Nephron (organoid): Measurements from ENCODE around the gene TMEM43.
"Not testable (repeated sequence)": the region's sequence is repeated elsewhere in the genome, so short reads cannot be mapped to it uniquely, and the experiment has no call there.

ENCODE experiments used
- H3K27ac Mint-ChIP-seq, 3 experiments: 2 replicates each; pipeline ENCODE4 v1.8.0; 2020; ENCODE audit warnings: mixed read lengths in 3 of 3, mild to moderate bottlenecking in 2 of 3, moderate library complexity in 1 of 3
- H3K27me3 Mint-ChIP-seq: 2 replicates; pipeline ENCODE4 v1.8.0; 2021; ENCODE audit warnings: low read depth, mild to moderate bottlenecking, moderate library complexity, mixed read lengths
- H3K36me3 Mint-ChIP-seq: 2 replicates; pipeline ENCODE4 v1.8.0; 2020; ENCODE audit warnings: low read depth, mixed read lengths
- H3K4me1 Mint-ChIP-seq: 2 replicates; pipeline ENCODE4 v1.8.0; 2020; ENCODE audit warnings: mixed read lengths
- H3K4me3 Mint-ChIP-seq, 3 experiments: 2 replicates each; pipeline ENCODE4 v1.8.0; 2020; ENCODE audit warnings: mild to moderate bottlenecking in 3 of 3, mixed read lengths in 3 of 3, moderate library complexity in 2 of 3
- H3K9me3 Mint-ChIP-seq: 2 replicates; pipeline ENCODE4 v1.8.0; 2020; ENCODE audit warnings: mixed read lengths
- CTCF ChIP-seq, 3 experiments: fragments of 200-600 bp; sonication (generic); IDR thresholded peaks; one replicate each; pipeline ENCODE4 v1.5.0; 2021; ENCODE audit warnings: antibody characterized with exemption in 3 of 3; ENCODE audit not compliant: unreplicated experiment in 3 of 3

Gene TMEM43

DNA sequence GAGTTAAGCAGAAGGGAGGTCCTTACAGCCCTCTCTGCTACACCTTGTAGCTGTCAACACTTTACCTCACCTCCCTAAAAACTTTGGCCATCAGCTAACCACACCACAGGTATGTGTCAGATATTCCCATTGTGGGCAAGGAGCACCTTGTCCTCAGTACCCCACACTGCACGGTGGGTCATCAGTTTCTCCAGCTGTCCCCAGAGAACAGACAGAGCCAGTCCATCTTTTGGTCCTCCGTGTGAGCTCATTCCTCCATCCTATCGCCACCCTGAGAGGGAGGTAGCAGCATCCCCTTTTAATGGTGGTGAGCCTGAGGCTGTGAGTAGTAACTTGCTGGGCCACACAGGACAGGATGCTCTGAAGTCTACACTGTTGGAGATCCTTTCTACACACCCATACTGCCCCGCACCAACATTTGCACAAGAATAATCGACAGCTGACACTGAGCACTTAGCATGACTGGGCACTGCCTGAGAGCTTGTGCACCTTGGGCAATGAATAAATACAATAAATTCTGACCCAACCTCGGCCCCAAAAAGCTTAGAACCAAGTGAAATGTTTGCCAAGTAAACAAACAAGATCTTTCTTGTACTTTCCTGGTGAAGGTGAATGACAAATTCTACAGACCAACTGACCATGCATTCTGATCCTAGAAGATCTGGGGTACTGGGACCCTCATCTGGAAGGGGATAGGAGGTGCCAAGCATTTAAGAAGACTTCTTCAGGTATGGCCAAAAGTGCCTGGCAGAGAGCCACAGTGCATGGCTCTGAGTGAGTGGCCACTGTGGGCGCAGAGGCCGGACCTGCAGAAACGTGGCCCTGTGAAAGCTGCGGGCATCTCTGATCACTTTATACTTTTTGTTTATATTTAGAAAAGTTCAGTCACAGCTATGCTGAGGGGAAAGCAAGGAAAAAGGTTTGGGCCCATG is 7.1 kb upstream of the TMEM43 start:
- Mint-ChIP-seq H3K9me3 (no peaks in the 10 kb centered on the region), H3K4me3 (no peak overlapping the region), H3K27me3 (no peaks in the 10 kb centered on the region), H3K36me3 (peaks cover 27% of the 10 kb centered on the region), H3K4me1 (peaks cover 19% of the 10 kb centered on the region), H3K27ac (peak overlapping the region in 1 of 3 experiments; percentile 9)
- no peak for TF ChIP-seq CTCF (IDR thresholded peaks at IDR 0.05; ENCODE audit: unreplicated experiment in 3 of 3)

DNA sequence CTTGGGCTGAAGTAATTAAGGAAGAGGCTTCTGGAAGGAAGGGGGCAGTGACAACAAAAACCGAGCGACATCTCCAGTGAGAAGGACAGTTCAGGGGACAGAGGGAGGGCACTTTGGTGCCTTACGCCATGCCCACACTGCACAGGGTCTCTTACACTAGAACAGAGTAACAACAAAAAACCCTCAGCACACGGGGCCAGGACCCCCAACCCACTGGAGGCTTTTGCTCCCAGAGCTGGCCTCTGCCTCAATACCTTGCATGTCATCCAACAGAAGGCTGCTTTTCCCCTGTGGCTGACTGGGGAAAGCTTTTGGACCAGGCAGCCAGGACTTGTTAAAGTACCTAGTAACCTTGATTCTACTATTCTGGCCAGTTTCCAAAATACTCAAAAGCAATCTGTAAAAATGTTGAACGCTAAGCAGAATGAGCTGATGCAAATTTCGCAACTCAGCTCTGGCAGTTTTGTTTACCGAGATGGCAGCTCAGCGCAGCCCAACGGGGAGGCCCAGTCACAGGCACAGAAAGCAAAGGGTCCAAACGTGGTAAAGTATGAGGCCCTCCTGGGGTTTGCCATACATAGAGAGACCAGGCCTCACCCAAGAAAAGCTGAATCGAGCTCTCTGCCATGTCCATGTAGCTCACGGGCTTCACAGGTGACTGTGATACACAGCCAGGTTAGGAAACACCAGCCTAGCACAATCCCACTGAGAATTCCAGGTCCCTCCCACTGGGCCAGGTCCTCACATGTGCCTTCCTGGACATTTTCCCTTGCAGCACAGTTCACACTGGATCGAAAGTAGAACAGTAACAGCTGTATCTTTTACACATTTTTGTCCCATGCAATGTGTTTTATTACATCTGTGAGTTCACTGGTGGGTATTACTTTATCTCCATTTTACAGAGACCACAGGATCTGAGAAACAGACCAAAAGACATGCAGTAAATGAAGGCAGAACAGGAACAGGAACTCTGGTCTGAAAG is 6.2 kb upstream of the TMEM43 start:
- peaks cover 27% of the 10 kb centered on the region for H3K4me1 Mint-ChIP-seq
- no peaks in the 10 kb centered on the region for H3K9me3 Mint-ChIP-seq
- peaks cover 23% of the 10 kb centered on the region for H3K36me3 Mint-ChIP-seq
- H3K27me3 Mint-ChIP-seq = no peaks in the 10 kb centered on the region
- no peak for TF ChIP-seq CTCF (IDR thresholded peaks at IDR 0.05; ENCODE audit: unreplicated experiment in 3 of 3)
- H3K27ac Mint-ChIP-seq = peak overlapping the region in 1 of 3 experiments; percentile 22
- no peak overlapping the region for H3K4me3 Mint-ChIP-seq

- no peak overlapping the region for H3K4me3 Mint-ChIP-seq
- no peaks in the 10 kb centered on the region for H3K9me3 Mint-ChIP-seq
These were observed 5.2 kb upstream of the TMEM43 start for GRCh38 chr3:14119651-14120050.

DNA sequence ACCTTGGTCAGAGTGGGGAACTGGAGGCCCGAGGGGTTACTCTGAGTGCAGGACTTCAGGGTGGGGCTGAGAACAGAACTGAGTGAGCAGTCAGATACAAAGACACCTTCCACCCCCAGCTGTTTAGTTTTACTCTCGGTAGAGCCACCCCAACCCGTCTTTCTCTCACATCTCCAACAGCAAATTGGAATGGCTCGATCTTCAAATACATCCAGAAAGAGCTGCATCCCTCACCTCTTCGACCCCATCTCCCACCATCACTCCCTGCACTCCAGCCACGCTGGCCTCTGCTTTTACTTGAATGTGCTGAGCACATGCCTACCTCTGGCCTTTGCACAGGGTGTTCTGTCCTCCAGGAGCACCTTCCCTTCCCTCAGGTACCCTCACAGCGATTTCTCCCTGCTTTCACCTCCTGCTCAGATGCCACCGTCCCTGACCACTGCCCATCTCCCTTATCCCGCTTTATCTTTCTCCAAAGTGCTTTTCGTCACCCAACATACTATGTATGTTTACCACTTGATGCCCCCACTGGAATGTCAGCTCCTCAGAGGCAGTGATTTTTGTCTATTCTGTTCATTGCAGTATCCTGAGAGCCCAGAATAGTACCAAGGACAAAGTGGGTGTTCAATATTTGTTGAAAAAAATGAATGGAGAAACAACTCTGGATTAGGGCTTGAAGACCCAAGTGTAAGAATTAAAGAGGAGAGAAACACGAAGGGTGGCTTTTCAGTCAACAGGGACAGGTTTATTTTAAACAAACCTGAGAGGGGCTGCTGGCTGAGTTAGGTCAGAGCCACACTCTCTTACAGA is 4.5 kb upstream of the TMEM43 start:
- Mint-ChIP-seq H3K27ac (no peak overlapping the region), H3K4me1 (peaks cover 31% of the 10 kb centered on the region), H3K36me3 (peaks cover 19% of the 10 kb centered on the region), H3K9me3 (no peaks in the 10 kb centered on the region), H3K27me3 (peaks cover 1% of the 10 kb centered on the region), H3K4me3 (peak overlapping the region in 2 of 3 experiments; percentile 9 to 32)
- no peak for TF ChIP-seq CTCF (IDR thresholded peaks at IDR 0.05; ENCODE audit: unreplicated experiment in 3 of 3)

More at GRCh38 chr3:14119651-14120050, 5.2 kb upstream of the TMEM43 start:
- no peak for TF ChIP-seq CTCF (IDR thresholded peaks at IDR 0.05; ENCODE audit: unreplicated experiment in 3 of 3)
- Mint-ChIP-seq H3K4me1 (peaks cover 31% of the 10 kb centered on the region), H3K27me3 (no peaks in the 10 kb centered on the region), H3K27ac (no peak overlapping the region), H3K36me3 (peaks cover 23% of the 10 kb centered on the region)

GRCh38 chr3:14120921-14121448 is 3.9 kb upstream of the TMEM43 start:
- H3K9me3 Mint-ChIP-seq, H3K27me3 Mint-ChIP-seq: not testable (repeated sequence)
- H3K4me1 Mint-ChIP-seq = peaks cover 36% of the 10 kb centered on the region
- H3K27ac Mint-ChIP-seq = peak overlapping the region; percentile 14 to 35 (median 35)
- peaks cover 19% of the 10 kb centered on the region for H3K36me3 Mint-ChIP-seq
- H3K4me3 Mint-ChIP-seq = peak overlapping the region in 1 of 3 experiments; percentile 32
